Measurements from ENCODE around the gene LTBP2. TPM values are rescaled to one million over a fixed set of nuclear protein-coding genes. Genes with fewer than 3 reads are reported as not detected.
A peak's percentile ranks its signal among the peaks of the same experiment; 100 is the strongest.

Gene LTBP2
- total and polyA plus RNA-seq, 2 experiments from 2014 or later: 2.0 to 5.4 TPM

GRCh38 chr14:74577247-74577947 lies 34.6 kb downstream of the LTBP2 start:
- no peaks in the 10 kb centered on the region for H3K27me3 ChIP-seq
- H3K36me3 ChIP-seq: no peaks in the 10 kb centered on the region
- no peak overlapping the region for H3K27ac ChIP-seq
- H3K4me3 ChIP-seq: no peak overlapping the region
- peaks cover 5% of the 10 kb centered on the region for H3K4me1 ChIP-seq (ENCODE audit: low read depth)
- DNase-seq (ENCODE audit: low read depth in 1 of 2, low spot score in 1 of 2): peak in 1 of 2 donors; percentile 79
- TF ChIP-seq, protein P1, sequence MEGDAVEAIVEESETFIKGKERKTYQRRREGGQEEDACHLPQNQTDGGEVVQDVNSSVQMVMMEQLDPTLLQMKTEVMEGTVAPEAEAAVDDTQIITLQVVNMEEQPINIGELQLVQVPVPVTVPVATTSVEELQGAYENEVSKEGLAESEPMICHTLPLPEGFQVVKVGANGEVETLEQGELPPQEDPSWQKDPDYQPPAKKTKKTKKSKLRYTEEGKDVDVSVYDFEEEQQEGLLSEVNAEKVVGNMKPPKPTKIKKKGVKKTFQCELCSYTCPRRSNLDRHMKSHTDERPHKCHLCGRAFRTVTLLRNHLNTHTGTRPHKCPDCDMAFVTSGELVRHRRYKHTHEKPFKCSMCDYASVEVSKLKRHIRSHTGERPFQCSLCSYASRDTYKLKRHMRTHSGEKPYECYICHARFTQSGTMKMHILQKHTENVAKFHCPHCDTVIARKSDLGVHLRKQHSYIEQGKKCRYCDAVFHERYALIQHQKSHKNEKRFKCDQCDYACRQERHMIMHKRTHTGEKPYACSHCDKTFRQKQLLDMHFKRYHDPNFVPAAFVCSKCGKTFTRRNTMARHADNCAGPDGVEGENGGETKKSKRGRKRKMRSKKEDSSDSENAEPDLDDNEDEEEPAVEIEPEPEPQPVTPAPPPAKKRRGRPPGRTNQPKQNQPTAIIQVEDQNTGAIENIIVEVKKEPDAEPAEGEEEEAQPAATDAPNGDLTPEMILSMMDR (IDR thresholded peaks at IDR 0.05; ENCODE audit: low read depth, low read length): no peak
- no peaks in the 10 kb centered on the region for H3K9me3 ChIP-seq (ENCODE audit: low read depth)

DNA sequence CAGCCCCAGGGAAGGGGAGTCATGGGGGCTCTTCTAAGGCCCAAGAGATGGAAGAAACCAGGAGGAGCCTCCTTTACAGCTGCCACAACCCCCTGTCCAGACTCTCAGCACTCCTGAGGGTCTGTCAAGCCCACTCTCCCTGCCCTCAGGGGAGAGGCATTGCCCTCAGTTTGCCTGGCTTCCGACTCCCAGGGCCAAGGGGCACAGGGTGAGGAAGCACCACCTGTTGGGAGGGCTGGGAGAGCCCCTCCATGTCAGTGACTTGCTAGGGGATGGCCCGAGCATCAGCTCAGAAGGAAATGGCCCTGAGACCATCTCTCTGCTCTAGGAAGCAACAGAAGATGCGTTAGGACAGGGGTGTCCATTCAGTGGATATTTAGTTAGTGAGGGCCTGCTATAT lies 36.1 kb downstream of the LTBP2 start:
- Histone ChIP-seq H3K27me3 (no peaks in the 10 kb centered on the region), H3K4me3 (no peak overlapping the region), H3K36me3 (no peaks in the 10 kb centered on the region), H3K4me1 (ENCODE audit: low read depth) (peaks cover 12% of the 10 kb centered on the region), H3K27ac (no peak overlapping the region), H3K9me3 (ENCODE audit: low read depth) (no peaks in the 10 kb centered on the region)
- TF ChIP-seq, protein P1 (IDR thresholded peaks at IDR 0.05; ENCODE audit: low read depth, low read length): no peak
- no peak for DNase-seq (ENCODE audit: low read depth in 1 of 2, low spot score in 1 of 2)

- no peak for DNase-seq (ENCODE audit: low read depth in 1 of 2, low spot score in 1 of 2)
- TF ChIP-seq, protein P1 (IDR thresholded peaks at IDR 0.05; ENCODE audit: low read depth, low read length): no peak
- H3K4me1 ChIP-seq (ENCODE audit: low read depth): peaks cover 12% of the 10 kb centered on the region
Observed at GRCh38 chr14:74575507-74575906, 36.5 kb downstream of the LTBP2 start.

DNA sequence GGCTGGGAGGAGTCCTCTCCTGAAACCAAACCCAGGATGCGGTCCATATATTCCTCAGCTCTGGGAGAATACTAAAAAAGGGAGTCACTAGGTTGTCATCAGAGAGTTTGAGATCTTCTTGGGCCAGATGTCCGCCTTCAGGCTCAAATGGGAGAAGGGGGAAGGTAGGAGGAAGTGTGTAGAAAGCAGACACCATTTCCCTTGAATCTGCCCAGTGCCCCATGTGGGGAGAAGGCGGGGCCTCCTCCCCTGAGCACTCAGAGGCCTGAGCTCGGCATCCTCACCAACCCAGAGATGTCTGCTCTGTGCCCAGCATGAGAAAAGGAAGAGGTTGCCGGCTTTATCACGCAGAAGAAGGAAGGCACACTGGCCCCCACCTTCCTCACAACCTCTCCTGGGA lies 37.3 kb downstream of the LTBP2 start:
- H3K9me3 ChIP-seq (ENCODE audit: low read depth): no peaks in the 10 kb centered on the region
- no peak overlapping the region for H3K4me3 ChIP-seq
- no peaks in the 10 kb centered on the region for H3K27me3 ChIP-seq
- H3K27ac ChIP-seq: no peak overlapping the region
- H3K4me1 ChIP-seq (ENCODE audit: low read depth): peaks cover 14% of the 10 kb centered on the region
- no peak for DNase-seq (ENCODE audit: low read depth in 1 of 2, low spot score in 1 of 2)
- no peaks in the 10 kb centered on the region for H3K36me3 ChIP-seq
- TF ChIP-seq, protein P1 (IDR thresholded peaks at IDR 0.05; ENCODE audit: low read depth, low read length): no peak

More at GRCh38 chr14:74575507-74575906, 36.5 kb downstream of the LTBP2 start:
- no peaks in the 10 kb centered on the region for H3K36me3 ChIP-seq
- no peak overlapping the region for H3K4me3 ChIP-seq
- H3K9me3 ChIP-seq (ENCODE audit: low read depth): no peaks in the 10 kb centered on the region
- H3K27ac ChIP-seq: no peak overlapping the region
- no peaks in the 10 kb centered on the region for H3K27me3 ChIP-seq

GRCh38 chr14:74574090-74574433 lies 38.0 kb downstream of the LTBP2 start:
- Histone ChIP-seq H3K4me1 (ENCODE audit: low read depth) (peaks cover 14% of the 10 kb centered on the region), H3K27ac (no peak overlapping the region)
- TF ChIP-seq, protein P1 (IDR thresholded peaks at IDR 0.05; ENCODE audit: low read depth, low read length): no peak

More at GRCh38 chr14:74574090-74574433, 38.0 kb downstream of the LTBP2 start:
- Histone ChIP-seq H3K9me3 (ENCODE audit: low read depth) (no peaks in the 10 kb centered on the region), H3K4me3 (no peak overlapping the region), H3K27me3 (no peaks in the 10 kb centered on the region), H3K36me3 (no peaks in the 10 kb centered on the region)
- DNase-seq (ENCODE audit: low read depth in 1 of 2, low spot score in 1 of 2): no peak
